ENCODE results near the gene LTBR. TPM values are rescaled to one million over a fixed set of nuclear protein-coding genes. Genes with fewer than 3 reads are reported as not detected.

LTBR gene
- total RNA-seq, 2 experiments from 2014 or later, result 1.5 to 1.6 TPM

DNA sequence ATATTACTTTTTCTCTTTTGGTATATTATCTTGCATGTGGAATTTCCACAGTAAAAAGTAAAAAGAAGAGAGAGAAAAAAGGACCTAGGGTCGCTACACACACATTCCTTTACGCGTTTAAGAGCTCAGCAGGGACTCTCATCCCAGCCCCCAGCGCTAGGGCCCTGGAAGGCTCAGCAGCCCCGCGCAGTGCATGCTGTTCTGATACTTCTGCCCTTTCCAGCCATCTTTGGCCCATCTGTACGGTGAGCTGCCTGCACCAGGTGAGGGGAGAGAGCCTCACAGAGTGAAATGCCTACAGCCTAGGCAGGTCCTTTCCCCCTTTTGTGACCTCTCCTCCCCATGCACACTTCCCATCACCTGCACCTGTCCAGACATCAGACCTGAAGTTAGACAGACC is 1.6 kb upstream of the LTBR start:
- H3K4me1 Mint-ChIP-seq (ENCODE audit: low read depth), result peaks cover 5% of the 10 kb centered on the region
- no peaks in the 10 kb centered on the region for H3K9me3 Mint-ChIP-seq
- no peak for TF ChIP-seq CTCF (IDR thresholded peaks at IDR 0.05)
- H3K27ac Mint-ChIP-seq, result no peak overlapping the region
- peaks cover 14% of the 10 kb centered on the region for H3K27me3 Mint-ChIP-seq
- ChIA-PET CTCF (interaction anchor here (1.0 kb wide), 1 partner anchor 10 kb away, joined by 3 read pairs; no protein-coding TSS in a partner anchor), POLR2A (interaction anchor here (0.6 to 1.0 kb wide), 4 partner anchors 10 to 122 kb away, joined by 3 to 4 read pairs (median 4); partner anchors contain the start of gene VAMP1)
- DNase-seq, result no peak
- ATAC-seq, result no peak
- H3K36me3 Mint-ChIP-seq (ENCODE audit: low read depth), result no peaks in the 10 kb centered on the region
- H3K4me3 Mint-ChIP-seq, result no peak overlapping the region
- intact Hi-C loops (cut with micrococcal nuclease), result no loop called here

- no peak overlapping the region for H3K4me3 Mint-ChIP-seq
- ChIA-PET CTCF (interaction anchor here (1.0 kb wide), 1 partner anchor 10 kb away, joined by 3 read pairs; no protein-coding TSS in a partner anchor), POLR2A (interaction anchor here (0.6 to 1.0 kb wide), 4 partner anchors 11 to 121 kb away, joined by 3 to 4 read pairs (median 3); partner anchors contain the start of gene VAMP1)
- intact Hi-C loops (cut with micrococcal nuclease), result no loop called here
- ATAC-seq (no peak), DNase-seq (no peak)
- H3K4me1 Mint-ChIP-seq (ENCODE audit: low read depth), result peaks cover 3% of the 10 kb centered on the region
- no peak for TF ChIP-seq CTCF (IDR thresholded peaks at IDR 0.05)
- H3K9me3 Mint-ChIP-seq, result no peaks in the 10 kb centered on the region
- H3K27ac Mint-ChIP-seq, result no peak overlapping the region
- no peaks in the 10 kb centered on the region for H3K36me3 Mint-ChIP-seq (ENCODE audit: low read depth)
- peaks cover 14% of the 10 kb centered on the region for H3K27me3 Mint-ChIP-seq
Measured at GRCh38 chr12:6382982-6383381, 980 bp upstream of the LTBR start.

DNA sequence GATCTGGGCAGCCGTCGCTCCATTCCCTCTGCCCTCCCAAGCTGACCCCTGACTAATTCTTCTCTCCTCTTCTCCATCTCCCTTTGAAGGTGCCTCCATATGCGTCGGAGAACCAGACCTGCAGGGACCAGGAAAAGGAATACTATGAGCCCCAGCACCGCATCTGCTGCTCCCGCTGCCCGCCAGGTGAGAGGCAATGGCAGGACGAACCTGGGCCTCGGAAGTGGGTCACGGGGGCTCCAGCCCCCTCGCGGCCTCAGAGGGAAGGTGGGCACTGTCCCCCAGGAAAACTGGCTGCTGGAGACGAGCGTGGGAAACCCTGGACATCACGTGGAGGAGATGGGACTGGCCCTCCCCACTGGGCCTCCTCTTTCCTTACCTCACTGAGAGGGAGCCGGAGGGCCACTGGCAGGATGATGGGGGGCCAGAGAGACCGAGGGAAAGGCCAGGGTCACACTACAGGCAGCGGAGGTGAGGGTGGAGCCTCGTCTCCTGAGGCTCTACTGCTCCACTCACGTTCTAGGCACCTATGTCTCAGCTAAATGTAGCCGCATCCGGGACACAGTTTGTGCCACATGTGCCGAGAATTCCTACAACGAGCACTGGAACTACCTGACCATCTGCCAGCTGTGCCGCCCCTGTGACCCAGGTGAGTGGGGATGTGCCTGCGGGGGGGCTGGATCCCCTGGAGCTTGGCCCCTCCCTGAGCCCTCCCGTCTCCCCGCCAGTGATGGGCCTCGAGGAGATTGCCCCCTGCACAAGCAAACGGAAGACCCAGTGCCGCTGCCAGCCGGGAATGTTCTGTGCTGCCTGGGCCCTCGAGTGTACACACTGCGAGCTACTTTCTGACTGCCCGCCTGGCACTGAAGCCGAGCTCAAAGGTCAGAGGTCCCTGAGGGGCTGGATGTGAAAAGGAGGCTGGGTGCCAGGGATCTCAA is 806 bp downstream of the LTBR start:
- peaks cover 14% of the 10 kb centered on the region for H3K27me3 Mint-ChIP-seq
- CTCF ChIA-PET, result no interaction called here
- peaks cover 3% of the 10 kb centered on the region for H3K4me1 Mint-ChIP-seq (ENCODE audit: low read depth)
- H3K36me3 Mint-ChIP-seq (ENCODE audit: low read depth), result no peaks in the 10 kb centered on the region
- POLR2A ChIA-PET, result no interaction called here
- no peaks in the 10 kb centered on the region for H3K9me3 Mint-ChIP-seq
- intact Hi-C loops (cut with micrococcal nuclease), result no loop called here
- no peak for TF ChIP-seq CTCF (IDR thresholded peaks at IDR 0.05)
- H3K27ac Mint-ChIP-seq, result no peak overlapping the region
- ATAC-seq (no peak), DNase-seq (no peak)
- no peak overlapping the region for H3K4me3 Mint-ChIP-seq

GRCh38 chr12:6386038-6386437 is 2.1 kb downstream of the LTBR start:
- Mint-ChIP-seq H3K4me3 (no peak overlapping the region), H3K27me3 (peaks cover 14% of the 10 kb centered on the region), H3K36me3 (ENCODE audit: low read depth) (no peaks in the 10 kb centered on the region), H3K27ac (no peak overlapping the region), H3K4me1 (ENCODE audit: low read depth) (peaks cover 3% of the 10 kb centered on the region), H3K9me3 (no peaks in the 10 kb centered on the region)
- ChIA-PET CTCF (no interaction called here), POLR2A (no interaction called here)
- intact Hi-C loops (cut with micrococcal nuclease), result no loop called here
- no peak for TF ChIP-seq CTCF (IDR thresholded peaks at IDR 0.05)
- no peak for ATAC-seq
- DNase-seq, result no peak

DNA sequence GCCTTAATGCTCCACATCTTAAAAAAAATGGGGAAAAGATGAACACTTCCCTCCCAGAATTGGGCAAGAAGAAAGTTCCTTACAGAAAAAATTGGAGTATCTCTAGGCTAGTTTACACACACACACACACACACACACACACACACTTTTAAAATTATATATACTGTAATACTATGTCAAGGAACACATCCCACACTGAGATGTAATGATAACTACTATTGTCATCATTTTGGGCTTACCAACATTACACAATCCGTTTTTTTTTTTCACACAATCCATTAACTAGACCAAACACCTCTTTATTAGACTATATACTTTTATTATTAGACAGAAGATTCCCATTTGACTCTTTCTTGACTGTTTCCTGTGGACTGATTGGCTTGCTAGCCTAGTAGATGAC is 2.5 kb downstream of the LTBR start:
- intact Hi-C loops (cut with micrococcal nuclease), result no loop called here
- no peak for TF ChIP-seq CTCF (IDR thresholded peaks at IDR 0.05)
- H3K9me3 Mint-ChIP-seq, result no peaks in the 10 kb centered on the region
- no peak overlapping the region for H3K27ac Mint-ChIP-seq
- peaks cover 14% of the 10 kb centered on the region for H3K27me3 Mint-ChIP-seq
- CTCF ChIA-PET, result no interaction called here
- DNase-seq (no peak), ATAC-seq (no peak)
- H3K4me3 Mint-ChIP-seq, result no peak overlapping the region
- H3K4me1 Mint-ChIP-seq (ENCODE audit: low read depth), result peaks cover 3% of the 10 kb centered on the region
- H3K36me3 Mint-ChIP-seq (ENCODE audit: low read depth), result no peaks in the 10 kb centered on the region
- POLR2A ChIA-PET, result no interaction called here

All from activated CD8-positive, alpha-beta T cell treated with anti-CD3 and anti-CD28 coated beads for 36 hours (primary cell).